Coronary artery (tissue), 2 donors: ENCODE results near the gene BCOR.

Experiments
- DNase-seq: peaks from one replicate; pipeline ENCODE4 v3.0.0-alpha.2; 2017; ENCODE audit warnings: low spot score
- H3K27ac ChIP-seq, 2 donors: fragments of 200-600 bp; sonication (generic); one replicate each; pipeline ENCODE4 v1.5.1; 2016 to 2019
- H3K4me3 ChIP-seq: fragments of 200-600 bp; sonication (generic); 2 replicates; pipeline ENCODE4 v1.5.1; 2016; ENCODE audit warnings: mild to moderate bottlenecking, moderate library complexity
- TF ChIP-seq, protein P1 (sequence below): fragments of 200-600 bp; sonication (generic); IDR thresholded peaks from one replicate; pipeline ENCODE4 v1.5.1; 2019; ENCODE audit warnings: antibody characterized with exemption

Gene BCOR

DNA sequence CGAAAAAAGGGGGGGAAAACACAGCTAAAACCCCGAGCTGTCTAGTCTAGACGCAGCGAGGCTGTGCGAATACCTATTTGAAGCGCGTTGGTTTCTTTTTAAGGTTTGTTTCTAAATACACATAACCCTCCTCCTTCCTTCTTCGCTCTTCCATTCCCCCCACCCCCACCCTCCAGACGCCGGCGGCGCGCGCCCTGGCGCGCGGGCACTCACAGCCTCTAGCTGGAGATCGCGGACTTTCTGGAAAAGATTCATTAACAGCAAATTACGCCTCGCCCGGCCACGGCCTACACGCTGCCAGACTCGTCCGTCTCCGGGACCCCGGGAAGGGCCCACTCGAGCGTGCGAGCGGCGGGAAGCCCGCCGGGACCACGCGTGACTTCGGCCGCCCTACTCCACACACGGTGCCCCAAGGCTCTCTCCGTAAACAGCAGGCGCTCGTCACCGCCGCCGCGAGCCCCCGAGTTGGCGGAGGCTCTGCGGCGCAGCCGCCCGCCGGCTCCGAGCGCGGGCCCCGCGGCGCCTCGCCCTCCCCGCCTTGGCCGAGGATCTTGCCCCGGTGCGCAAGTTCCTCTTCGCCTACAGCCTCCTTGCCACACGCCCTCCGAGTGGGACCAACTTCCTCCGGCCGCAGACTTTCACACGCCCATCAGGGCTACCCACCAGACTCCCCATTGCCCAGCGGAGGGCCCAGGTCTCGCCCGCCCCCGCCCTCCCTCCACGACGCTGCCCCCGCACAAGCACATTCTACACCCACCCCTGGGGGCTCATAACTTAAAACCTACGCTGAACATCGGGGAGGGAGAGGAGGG lies 2.0 kb downstream of the BCOR start:
- DNase-seq: no peak
- Histone ChIP-seq H3K27ac (peak overlapping the region; percentile 81 to 87), H3K4me3 (peak overlapping the region; percentile 88)
- TF ChIP-seq, protein P1, sequence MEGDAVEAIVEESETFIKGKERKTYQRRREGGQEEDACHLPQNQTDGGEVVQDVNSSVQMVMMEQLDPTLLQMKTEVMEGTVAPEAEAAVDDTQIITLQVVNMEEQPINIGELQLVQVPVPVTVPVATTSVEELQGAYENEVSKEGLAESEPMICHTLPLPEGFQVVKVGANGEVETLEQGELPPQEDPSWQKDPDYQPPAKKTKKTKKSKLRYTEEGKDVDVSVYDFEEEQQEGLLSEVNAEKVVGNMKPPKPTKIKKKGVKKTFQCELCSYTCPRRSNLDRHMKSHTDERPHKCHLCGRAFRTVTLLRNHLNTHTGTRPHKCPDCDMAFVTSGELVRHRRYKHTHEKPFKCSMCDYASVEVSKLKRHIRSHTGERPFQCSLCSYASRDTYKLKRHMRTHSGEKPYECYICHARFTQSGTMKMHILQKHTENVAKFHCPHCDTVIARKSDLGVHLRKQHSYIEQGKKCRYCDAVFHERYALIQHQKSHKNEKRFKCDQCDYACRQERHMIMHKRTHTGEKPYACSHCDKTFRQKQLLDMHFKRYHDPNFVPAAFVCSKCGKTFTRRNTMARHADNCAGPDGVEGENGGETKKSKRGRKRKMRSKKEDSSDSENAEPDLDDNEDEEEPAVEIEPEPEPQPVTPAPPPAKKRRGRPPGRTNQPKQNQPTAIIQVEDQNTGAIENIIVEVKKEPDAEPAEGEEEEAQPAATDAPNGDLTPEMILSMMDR: no peak

DNA sequence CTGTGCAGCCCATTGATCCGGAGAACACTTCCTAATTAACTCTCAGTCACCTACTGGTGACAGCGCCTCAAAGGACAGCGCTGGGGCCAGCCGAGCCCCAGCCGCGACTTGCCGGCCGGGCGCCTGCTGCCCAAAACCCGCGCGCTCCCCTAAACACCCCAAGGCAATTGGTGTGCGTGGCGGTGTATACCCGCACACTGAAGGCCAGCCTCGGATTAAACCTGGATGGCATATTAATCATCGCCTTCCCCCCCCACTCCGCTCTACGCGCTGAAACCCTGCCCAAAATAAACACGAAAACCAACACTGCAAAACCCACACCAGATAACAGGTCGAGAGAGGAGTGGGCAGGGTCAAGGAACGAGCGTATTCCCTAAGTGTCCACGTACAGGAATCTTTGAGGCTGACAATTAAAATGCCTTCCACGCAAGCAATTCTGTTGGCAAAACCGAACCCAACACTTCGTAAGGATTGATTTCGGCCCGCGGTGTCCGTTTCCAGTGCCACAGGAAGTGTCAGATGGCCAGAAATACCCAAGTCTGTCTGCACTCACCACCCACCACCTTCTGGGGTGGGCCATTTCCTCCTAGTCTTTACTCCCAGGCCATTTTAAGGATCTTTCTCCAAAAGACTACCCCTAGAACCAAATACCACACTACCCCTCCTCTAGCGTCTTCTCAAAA lies 2.7 kb downstream of the BCOR start:
- H3K4me3 ChIP-seq: peak overlapping the region; percentile 88
- TF ChIP-seq, protein P1: no peak
- peak overlapping the region; percentile 81 to 87 for H3K27ac ChIP-seq
- DNase-seq: no peak

DNA sequence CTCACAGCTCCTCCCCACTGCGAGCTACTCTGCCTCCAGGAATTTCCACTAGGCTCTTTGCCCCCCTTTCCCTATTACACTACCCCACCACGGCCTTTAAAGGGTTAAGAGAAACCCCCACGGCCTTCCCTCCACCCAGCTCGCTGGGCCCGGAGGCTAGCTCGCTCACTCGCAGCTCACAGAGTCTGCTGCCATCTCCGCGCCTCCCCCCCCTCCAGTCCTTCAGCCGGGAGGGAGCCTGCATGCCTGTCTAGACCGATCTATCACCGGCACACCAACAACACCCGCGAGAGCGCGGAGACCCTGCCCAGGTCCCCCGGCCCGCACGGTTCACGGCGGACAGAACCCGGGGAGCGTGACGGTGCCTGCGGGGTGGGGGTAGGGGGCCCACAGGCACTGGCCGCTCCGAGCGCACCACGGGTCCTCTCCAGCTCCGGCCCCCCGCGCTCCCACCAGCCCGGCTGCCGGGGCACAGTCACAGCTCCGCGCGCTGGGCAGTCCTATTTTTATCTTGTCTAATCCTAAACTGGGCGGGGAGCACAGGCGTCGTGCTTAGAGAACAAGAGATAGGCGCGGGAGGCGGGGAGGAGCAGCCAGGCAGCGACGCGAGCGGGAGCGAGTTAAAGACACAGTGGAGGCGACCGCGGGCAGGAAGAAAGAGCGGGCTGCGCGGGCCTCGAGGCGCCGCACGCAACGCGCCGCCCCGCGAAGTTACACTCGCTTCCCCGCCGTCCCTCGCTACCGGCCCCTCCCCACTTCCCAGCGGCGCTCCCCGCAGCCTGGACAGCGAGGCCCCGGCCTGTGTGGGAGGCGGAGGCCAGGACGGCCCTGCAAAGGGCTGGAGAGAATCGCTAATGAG lies 3.5 kb downstream of the BCOR start:
- DNase-seq: no peak
- Histone ChIP-seq H3K4me3 (peak overlapping the region; percentile 88), H3K27ac (peak overlapping the region; percentile 81 to 87)
- TF ChIP-seq, protein P1: no peak

DNA sequence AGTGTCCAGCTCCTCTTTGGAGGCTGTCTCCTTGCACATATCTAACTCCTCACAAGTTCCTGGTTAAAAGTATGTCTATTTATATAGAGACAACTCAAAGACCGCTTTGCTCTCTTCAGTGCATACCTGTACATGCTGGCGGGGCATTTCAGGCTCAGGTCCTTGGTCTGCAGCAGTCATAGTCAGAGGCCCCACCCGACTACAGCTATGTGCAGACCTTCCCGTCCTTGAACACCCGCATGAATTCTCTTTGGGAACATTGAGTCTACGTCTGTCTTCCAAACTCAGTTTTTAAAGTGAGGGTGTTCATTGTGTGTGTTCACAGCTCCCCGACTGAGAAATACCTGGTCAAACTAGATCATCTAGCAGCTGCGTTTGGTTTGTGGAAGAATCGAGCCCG lies 4.2 kb downstream of the BCOR start:
- no peak for DNase-seq
- H3K4me3 ChIP-seq: peak overlapping the region; percentile 88
- peak overlapping the region in 1 of 2 donors; percentile 87 for H3K27ac ChIP-seq
- TF ChIP-seq, protein P1: no peak

DNA sequence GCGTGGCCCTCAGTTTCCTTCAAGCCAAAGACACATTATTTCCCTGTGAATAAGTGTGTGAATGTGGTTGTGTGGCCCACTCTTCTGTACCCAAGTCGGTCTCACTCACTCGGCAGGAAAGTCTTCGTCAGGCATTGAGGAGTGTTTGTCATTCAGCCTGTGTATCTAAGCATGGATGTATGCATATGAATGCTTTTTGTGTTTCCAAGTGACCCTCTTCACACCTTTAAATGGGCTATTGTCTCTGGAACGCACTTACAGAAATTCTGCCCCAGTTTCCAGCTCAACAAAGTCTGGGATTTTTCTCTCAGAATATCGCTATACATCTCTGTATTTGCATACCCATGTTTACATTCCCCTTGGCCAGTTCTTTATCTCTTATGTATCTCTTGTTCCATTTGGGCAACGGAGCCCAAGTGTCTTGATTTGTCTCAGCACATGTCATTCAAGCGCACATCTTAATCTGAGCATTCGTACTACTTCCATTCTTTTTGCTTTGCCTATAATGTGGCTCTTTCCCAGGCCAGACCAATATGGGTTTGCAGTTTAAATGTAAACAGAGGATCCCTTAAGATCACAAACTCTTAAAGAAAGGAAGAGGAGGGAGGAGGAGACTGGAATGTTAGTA lies 4.8 kb downstream of the BCOR start:
- Histone ChIP-seq H3K27ac (no peak overlapping the region), H3K4me3 (no peak overlapping the region)
- no peak for DNase-seq
- TF ChIP-seq, protein P1: no peak

DNA sequence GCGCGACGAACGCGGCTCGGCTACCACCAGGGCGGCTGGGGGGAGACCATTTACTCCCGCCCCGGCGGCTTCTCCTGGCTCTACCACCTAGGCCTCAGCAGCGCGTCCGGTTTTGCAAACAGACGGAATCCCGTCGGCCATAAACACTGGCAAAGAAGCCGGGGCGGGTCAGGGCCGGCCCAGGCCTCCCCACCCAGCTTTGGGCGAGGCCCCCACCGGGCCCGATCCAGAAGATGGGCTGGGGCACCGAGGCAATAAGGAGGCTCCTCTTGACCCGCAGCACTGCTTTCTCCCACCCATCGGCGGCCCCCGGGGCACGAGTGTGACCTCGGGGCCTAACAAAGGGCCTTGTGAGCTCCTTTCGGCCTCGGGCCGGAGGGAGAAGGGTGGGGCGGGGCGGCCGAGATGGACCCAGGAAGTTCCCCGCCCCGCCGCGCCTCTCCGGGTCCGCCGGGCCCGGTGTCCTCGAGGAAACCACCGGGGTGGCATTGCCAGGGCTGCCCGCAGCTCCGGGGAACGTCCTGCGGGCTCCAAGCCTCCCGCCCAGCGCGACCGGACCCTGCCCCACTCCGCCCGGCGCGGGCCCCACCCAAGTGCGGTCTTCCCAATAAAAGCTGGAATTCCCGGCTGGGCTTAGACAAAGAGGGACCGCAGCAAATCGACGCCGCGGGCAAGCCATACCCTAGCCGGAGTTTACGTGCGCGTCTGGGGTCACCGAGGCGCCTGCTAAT lies 5.9 kb downstream of the BCOR start:
- DNase-seq: no peak
- TF ChIP-seq, protein P1: no peak
- H3K27ac ChIP-seq: no peak overlapping the region
- H3K4me3 ChIP-seq: no peak overlapping the region
